AG10803 (cell line): Measurements from ENCODE around the gene PBX3.

Experiments
- DNase-seq: peaks from one replicate; pipeline ENCODE4 v3.0.0; 2010; ENCODE audit warnings: low read depth
- H3K4me3 ChIP-seq: 2 replicates; pipeline ENCODE4 v1.5.1; 2011; ENCODE audit warnings: mild to moderate bottlenecking, low read length, control low read depth
- TF ChIP-seq, protein P1 (sequence below): conservative IDR thresholded peaks from 2 replicates; pipeline ENCODE4 v1.5.1; 2011; ENCODE audit warnings: mild to moderate bottlenecking, low read length, control low read depth, inconsistent platforms

The PBX3 gene

DNA sequence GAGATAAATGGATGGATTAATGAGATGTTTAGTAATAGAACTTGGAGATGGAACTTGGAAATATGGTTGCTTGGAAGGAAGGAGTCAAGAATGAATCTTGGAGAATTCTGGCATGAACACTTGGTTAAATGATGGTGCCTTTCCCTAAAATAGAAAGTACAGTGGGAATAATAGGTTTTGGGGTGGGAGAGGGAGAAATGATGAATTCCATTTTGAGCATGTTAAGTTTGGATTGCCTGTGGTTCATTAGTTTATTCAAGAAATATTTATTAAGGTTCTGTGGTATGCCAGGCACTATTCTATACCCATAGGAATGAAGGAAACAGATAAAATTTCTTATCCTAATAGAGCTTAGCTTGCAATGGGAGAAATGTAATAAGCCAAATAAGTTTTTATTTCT lies 58.4 kb downstream of the PBX3 start:
- TF ChIP-seq, protein P1, sequence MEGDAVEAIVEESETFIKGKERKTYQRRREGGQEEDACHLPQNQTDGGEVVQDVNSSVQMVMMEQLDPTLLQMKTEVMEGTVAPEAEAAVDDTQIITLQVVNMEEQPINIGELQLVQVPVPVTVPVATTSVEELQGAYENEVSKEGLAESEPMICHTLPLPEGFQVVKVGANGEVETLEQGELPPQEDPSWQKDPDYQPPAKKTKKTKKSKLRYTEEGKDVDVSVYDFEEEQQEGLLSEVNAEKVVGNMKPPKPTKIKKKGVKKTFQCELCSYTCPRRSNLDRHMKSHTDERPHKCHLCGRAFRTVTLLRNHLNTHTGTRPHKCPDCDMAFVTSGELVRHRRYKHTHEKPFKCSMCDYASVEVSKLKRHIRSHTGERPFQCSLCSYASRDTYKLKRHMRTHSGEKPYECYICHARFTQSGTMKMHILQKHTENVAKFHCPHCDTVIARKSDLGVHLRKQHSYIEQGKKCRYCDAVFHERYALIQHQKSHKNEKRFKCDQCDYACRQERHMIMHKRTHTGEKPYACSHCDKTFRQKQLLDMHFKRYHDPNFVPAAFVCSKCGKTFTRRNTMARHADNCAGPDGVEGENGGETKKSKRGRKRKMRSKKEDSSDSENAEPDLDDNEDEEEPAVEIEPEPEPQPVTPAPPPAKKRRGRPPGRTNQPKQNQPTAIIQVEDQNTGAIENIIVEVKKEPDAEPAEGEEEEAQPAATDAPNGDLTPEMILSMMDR: no peak
- H3K4me3 ChIP-seq: no peak overlapping the region
- DNase-seq: no peak

GRCh38 chr9:125807079-125807478 lies 59.9 kb downstream of the PBX3 start:
- TF ChIP-seq, protein P1: no peak

DNA sequence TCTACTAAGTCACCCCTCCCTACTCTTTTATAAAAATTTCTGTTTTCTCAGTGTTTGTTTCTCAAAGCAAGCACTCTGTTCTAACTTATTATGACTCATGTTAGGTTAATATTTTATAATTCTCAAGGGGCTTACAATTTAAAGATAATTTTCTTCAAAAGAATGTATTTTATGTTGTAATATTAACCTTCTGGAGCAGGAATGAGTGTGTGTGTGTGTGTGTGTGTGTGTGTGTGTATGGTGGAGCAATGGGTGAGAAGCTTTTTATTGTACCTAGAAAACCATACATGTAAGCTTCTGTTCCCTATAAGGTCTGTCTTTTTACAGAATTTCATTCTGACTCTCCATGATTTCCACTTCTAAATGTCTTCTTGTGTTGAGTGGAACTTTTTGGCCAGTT lies 63.0 kb downstream of the PBX3 start:
- TF ChIP-seq, protein P1: no peak
- DNase-seq: peak; percentile 54
- no peak overlapping the region for H3K4me3 ChIP-seq

More at GRCh38 chr9:125807079-125807478, 59.9 kb downstream of the PBX3 start:
- H3K4me3 ChIP-seq: no peak overlapping the region
- DNase-seq: peak; percentile 73

- no peak for DNase-seq
- no peak overlapping the region for H3K4me3 ChIP-seq
- TF ChIP-seq, protein P1: no peak
Observed at GRCh38 chr9:125811002-125811401, 63.8 kb downstream of the PBX3 start.

- TF ChIP-seq, protein P1: no peak
- no peak overlapping the region for H3K4me3 ChIP-seq
- DNase-seq: no peak
Observed at GRCh38 chr9:125812403-125812802, 65.2 kb downstream of the PBX3 start.

DNA sequence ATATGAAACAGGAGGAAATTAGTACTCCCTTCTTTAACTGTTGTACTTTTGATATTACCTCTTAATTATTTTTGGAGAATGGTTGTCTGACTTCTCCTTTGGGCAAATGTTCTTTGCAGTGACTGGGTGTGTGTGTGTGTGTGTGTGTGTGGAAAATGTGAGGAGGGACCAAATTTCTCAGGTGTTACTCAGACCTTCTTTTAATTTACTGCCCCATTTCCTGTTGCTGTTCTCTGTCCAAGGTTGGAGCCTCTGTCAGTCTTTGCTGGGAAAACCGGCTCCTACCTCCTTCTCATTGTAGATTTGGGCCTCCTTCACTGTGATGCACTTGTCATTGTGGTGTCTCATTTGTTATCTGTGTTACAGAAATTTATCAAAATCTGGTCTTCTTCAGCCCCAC lies 68.4 kb downstream of the PBX3 start:
- H3K4me3 ChIP-seq: no peak overlapping the region
- TF ChIP-seq, protein P1: no peak
- DNase-seq: peak; percentile 55

- TF ChIP-seq, protein P1: no peak
- no peak overlapping the region for H3K4me3 ChIP-seq
- DNase-seq: no peak
Observed at GRCh38 chr9:125816321-125816720, 69.1 kb downstream of the PBX3 start.
